Rectal smooth muscle tissue (tissue), 1 donor: ENCODE data around the gene MEDAG.

ENCODE experiments used
- H3K27ac ChIP-seq: one replicate; pipeline ENCODE4 v1.7.0; 2013; ENCODE audit warnings: low read depth, low read length, inconsistent platforms
- H3K27me3 ChIP-seq: one replicate; pipeline ENCODE4 v1.7.0; 2013; ENCODE audit warnings: low read length; ENCODE audit not compliant: control insufficient read depth, insufficient read depth
- H3K36me3 ChIP-seq: one replicate; pipeline ENCODE4 v1.7.0; 2013; ENCODE audit warnings: low read length; ENCODE audit not compliant: control insufficient read depth, insufficient read depth
- H3K4me1 ChIP-seq: one replicate; pipeline ENCODE4 v1.7.0; 2013; ENCODE audit warnings: low read length; ENCODE audit not compliant: control insufficient read depth, insufficient read depth
- H3K4me3 ChIP-seq: one replicate; pipeline ENCODE4 v1.7.0; 2013; ENCODE audit warnings: low read length
- H3K9ac ChIP-seq: one replicate; pipeline ENCODE4 v1.7.0; 2013; ENCODE audit warnings: low read length

The MEDAG gene

DNA sequence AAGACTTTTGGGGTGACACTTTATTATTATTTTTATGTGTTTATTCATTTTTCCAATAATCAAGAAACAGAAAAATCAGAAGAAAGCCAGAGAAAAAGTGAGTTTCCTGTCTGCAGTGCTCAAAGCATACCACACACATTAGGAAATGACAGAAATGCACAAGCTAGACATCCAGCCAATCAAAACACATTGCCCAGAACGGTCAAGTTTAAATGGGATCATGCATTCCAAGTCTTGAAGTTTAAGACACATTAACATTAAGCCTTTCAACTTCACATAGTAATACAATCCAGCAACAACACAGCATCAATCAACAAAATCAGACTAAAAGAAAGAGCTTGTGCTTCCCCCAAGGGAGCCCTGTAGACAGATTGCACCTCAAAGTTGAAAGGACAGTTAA, 28.7 kb upstream of the MEDAG start:
- H3K4me3 ChIP-seq = no peak overlapping the region
- peaks cover 7% of the 10 kb centered on the region for H3K4me1 ChIP-seq
- H3K9ac ChIP-seq = no peak overlapping the region
- H3K27me3 ChIP-seq = no peaks in the 10 kb centered on the region
- H3K36me3 ChIP-seq = no peaks in the 10 kb centered on the region
- H3K27ac ChIP-seq = no peak overlapping the region

DNA sequence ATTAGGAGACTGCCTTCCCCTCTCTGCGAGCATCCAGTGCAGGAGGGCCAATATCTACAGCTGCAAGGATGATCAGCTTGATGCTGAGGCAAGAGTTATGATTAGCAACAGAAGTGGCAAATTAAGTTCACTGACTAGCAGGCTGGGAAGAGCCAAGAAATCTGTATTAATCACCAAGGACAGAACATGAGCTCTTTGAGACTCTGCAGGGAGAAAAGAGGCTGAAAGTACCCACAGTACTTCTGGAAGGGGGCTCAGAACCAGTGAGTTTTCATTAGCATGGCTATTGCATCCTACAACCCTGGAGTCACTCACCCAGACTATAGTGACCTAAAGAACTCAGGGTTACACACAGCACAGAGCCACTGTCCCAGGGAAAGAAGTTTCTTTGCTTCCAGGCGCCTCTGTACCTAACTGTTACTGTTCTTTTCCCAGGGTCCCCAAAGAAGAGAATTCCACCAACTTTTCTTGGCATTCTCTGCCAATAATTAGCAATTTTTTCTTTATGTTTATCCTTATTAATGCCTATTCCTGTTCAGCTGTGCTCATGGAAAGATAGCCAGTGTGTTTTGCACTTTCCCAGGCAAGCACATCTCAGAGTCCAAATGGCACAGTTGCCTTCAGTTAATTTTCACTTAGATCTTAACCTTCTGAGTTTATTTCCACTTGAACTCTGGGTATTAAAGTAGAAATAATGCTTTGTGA, 25.8 kb upstream of the MEDAG start:
- H3K36me3 ChIP-seq = no peaks in the 10 kb centered on the region
- H3K4me3 ChIP-seq = no peak overlapping the region
- no peak overlapping the region for H3K27ac ChIP-seq
- no peak overlapping the region for H3K9ac ChIP-seq
- no peaks in the 10 kb centered on the region for H3K27me3 ChIP-seq
- H3K4me1 ChIP-seq = no peaks in the 10 kb centered on the region

DNA sequence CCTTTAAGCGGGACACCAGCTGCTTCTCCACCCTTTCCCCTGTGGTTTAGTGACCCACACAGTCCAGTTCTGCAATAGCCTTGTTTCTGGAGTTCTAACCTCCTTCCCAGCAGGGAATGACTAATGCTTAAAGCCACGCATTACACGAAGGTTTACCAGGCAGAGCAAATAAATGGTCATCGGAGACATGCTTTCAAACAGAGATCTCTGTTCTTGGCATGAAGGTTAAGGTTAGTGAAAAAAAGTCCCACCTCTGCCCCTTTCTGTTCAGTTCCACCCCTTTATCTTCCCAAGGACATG, 25.3 kb upstream of the MEDAG start:
- no peaks in the 10 kb centered on the region for H3K4me1 ChIP-seq
- H3K36me3 ChIP-seq = no peaks in the 10 kb centered on the region
- H3K4me3 ChIP-seq = no peak overlapping the region
- H3K27ac ChIP-seq = no peak overlapping the region
- no peaks in the 10 kb centered on the region for H3K27me3 ChIP-seq
- no peak overlapping the region for H3K9ac ChIP-seq

DNA sequence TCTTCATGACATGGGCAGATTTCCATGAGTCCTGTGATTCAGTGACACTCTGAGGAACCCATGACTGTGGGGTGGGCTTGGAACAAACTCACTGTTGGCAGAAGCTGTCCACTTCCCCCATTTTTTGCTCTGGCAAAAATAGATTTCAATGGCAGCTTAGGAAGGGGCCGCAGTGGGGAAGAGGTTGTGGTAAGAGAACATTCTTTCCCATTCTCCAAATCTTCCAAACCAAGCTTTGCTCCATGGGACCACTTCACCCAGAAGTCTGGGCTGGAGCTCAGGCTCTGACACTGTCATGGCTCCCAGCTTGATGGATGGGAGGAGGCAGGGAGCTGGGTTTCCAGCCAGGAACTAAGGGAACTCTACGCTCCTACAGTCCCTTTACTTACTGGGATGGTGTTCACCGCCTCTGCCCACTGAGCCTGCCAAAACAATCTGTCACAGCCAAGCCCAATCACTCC, 24.9 kb upstream of the MEDAG start:
- Histone ChIP-seq H3K9ac (no peak overlapping the region), H3K4me1 (no peaks in the 10 kb centered on the region), H3K27ac (no peak overlapping the region), H3K27me3 (no peaks in the 10 kb centered on the region), H3K4me3 (no peak overlapping the region), H3K36me3 (no peaks in the 10 kb centered on the region)

DNA sequence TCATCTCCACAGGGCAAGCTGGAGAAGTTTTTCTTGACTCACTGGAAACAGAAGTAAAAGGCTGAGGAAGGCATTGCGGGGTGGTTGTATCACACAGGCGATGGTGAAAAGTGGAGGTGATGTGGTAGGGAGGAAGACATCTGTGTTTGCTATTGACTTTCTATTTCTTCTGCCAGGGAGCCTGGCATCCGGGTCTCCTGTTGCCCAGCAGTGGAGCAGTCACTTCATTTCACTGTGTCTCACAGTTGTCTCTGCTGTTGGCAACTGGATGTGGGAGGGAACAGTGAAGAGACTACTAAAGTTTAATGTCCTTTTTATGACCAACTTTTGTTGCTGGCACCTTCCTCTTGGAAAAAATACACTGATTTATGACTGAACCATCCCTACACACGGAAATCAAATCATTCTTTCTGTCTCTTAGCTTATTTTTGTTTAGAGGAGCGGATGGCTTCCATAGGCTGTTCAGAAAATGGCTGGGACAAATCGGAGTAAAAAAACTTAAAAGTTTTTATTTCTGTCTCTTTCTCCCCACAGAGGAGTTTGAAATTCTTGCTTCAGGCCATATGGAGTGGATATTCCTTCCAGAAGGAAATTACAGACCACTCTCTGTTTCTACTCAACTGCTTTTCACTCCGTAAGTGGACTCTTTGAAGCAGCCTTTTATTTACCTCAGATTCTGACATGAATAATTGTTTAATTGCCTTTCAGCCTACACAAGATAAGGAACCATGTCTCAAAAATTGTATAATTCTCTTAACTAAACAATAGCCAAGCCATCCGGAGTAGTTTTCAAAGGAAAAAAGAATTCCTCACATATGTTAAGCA, 23.8 kb upstream of the MEDAG start:
- Histone ChIP-seq H3K27ac (no peak overlapping the region), H3K36me3 (no peaks in the 10 kb centered on the region), H3K4me1 (no peaks in the 10 kb centered on the region), H3K4me3 (no peak overlapping the region), H3K9ac (no peak overlapping the region), H3K27me3 (no peaks in the 10 kb centered on the region)

DNA sequence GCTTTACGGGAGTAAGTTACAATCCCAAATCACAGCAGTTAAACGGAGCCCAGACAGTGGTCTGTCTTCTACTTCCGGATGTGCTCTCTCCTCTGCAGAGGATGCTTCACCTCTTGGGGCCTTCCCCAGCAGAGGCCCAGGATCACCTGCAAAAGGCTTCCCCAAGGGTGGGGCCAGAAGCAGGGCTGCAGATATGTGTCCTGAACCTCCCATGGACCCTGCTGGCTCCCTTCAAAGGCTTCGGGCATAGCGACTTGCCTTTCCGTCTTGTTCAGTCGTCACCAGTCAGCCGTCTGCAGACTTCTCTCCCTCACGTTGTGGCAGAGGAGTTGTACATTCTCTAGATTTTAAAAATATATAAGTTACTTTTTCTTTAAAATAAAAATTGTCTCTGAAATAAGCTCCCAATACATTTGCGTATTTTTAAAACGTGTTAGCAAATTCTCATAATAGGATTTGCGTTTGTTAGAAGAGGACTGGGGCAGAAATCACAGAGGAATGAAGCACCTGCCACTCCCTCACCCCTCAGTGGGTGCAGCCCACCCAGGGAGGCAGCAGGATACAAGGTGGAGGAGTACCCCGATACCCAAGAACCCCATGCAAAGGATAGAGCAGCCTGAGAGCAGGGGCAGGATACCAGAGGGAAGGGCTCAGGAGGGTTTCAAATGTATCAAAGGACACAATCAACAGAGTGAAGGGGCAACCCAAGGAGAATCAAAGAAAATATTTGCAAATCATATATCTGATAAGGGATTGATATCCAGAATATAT, 22.9 kb upstream of the MEDAG start:
- Histone ChIP-seq H3K27ac (no peak overlapping the region), H3K27me3 (no peaks in the 10 kb centered on the region), H3K36me3 (no peaks in the 10 kb centered on the region), H3K4me3 (no peak overlapping the region), H3K9ac (no peak overlapping the region), H3K4me1 (no peaks in the 10 kb centered on the region)

DNA sequence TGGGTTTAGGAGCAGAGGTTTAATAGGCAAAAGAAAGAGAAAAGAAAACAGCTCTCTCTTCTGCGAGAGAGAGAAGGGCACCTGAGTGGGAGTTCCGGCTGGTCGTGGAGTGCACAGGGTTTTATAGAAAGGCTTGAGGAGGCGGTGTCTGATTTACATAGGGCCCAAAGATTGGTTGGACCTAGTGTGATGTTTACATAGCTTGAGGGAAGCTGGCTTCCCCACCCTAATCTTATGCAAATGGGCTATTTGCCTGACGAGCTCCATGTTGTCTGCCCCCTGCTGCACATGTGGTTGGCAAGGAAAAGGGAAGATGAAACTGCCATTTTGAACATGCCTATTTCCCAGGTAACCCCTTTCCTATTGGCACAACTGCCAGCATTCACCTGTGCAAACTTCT, 21.5 kb upstream of the MEDAG start:
- Histone ChIP-seq H3K36me3 (no peaks in the 10 kb centered on the region), H3K4me1 (no peaks in the 10 kb centered on the region), H3K27me3 (no peaks in the 10 kb centered on the region), H3K4me3 (no peak overlapping the region), H3K27ac (no peak overlapping the region), H3K9ac (no peak overlapping the region)

DNA sequence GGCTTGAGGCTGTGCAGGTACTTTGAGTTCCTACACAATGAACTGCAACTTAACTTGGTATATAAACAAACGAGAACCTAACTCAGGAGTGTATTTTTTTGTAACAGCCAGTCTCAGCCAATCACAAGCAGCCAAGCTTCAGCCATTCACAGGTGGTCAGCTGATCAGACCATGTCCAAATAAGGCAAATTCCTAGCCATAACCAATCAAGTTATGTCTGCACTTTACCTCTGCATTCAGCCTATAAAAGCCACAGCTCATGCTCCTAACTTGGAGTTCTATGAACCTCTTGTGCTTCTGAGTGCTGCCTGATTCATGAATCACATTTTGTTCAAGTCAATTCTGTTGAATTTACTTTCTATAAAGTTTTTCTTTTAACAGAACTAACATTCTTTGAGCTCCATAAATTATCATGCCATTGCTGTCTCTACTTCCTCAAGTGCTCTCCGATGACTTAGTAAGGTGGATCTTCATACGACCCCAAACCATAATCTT, 16.8 kb upstream of the MEDAG start:
- Histone ChIP-seq H3K36me3 (no peaks in the 10 kb centered on the region), H3K9ac (no peak overlapping the region), H3K4me1 (no peaks in the 10 kb centered on the region), H3K27me3 (no peaks in the 10 kb centered on the region), H3K4me3 (no peak overlapping the region), H3K27ac (no peak overlapping the region)

DNA sequence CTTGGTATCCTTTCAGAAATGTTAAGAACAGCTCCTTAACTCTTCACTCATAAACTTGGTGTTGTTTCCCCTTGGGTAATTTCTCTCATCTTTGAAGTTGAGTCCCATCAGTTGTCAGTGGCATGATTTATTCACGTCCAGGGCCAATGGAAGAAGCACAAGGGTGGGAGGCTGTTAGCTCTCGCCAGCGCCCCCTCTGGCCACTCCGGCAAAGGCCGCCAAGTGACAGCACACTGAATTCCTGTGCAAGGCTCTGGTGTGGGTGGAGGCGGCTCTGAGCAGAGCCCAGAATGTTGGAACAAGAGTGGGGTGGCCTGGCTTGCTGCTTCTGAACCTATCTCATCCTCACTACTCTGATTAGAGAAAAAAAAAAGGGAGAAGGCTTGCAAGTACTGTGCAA, 13.1 kb upstream of the MEDAG start:
- Histone ChIP-seq H3K36me3 (no peaks in the 10 kb centered on the region), H3K4me1 (no peaks in the 10 kb centered on the region), H3K4me3 (no peak overlapping the region), H3K27me3 (no peaks in the 10 kb centered on the region), H3K9ac (no peak overlapping the region), H3K27ac (no peak overlapping the region)

DNA sequence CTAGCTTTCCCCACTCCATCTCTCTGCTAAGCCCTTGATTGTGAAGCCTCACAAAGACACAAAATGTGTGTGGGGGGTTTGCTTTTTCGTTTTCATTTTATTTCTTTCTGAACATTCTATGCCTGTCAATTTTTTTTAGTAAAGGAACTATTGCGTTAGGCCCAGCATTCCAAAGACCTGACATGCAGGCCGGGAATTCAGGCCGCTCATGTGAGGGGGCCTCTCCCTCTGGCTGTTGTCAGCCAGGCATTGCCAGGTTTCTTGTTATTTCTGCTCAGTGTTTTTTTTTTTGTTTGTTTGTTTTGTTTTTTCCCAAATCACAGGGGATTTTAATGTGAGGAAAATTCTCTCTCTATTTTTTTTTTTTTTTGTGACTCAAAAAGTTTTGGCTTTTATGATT, 10.3 kb upstream of the MEDAG start:
- no peaks in the 10 kb centered on the region for H3K36me3 ChIP-seq
- no peak overlapping the region for H3K4me3 ChIP-seq
- peaks cover 2% of the 10 kb centered on the region for H3K27me3 ChIP-seq
- H3K9ac ChIP-seq = no peak overlapping the region
- no peaks in the 10 kb centered on the region for H3K4me1 ChIP-seq
- no peak overlapping the region for H3K27ac ChIP-seq

DNA sequence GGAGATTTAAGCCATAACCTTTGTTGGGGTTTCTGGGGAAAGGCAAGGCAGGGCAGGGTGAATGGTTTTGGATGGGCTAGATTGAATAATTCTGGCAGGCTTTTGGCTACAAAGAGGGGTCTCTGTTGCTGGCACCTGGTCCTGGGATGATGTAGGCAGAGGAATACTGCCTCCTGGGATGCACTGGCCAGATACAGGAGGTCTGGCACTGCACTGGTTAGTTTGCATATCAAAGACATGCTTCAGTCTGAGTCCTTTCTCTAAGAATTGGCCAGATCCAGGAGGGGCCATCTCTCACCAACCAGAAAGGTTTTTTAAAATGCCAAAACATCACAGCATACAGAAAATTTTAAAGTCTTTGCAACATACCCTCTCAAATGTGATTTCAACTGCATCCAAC, 8.0 kb upstream of the MEDAG start:
- Histone ChIP-seq H3K4me1 (no peaks in the 10 kb centered on the region), H3K27ac (no peak overlapping the region), H3K27me3 (peaks cover 2% of the 10 kb centered on the region), H3K9ac (no peak overlapping the region), H3K36me3 (no peaks in the 10 kb centered on the region), H3K4me3 (no peak overlapping the region)

DNA sequence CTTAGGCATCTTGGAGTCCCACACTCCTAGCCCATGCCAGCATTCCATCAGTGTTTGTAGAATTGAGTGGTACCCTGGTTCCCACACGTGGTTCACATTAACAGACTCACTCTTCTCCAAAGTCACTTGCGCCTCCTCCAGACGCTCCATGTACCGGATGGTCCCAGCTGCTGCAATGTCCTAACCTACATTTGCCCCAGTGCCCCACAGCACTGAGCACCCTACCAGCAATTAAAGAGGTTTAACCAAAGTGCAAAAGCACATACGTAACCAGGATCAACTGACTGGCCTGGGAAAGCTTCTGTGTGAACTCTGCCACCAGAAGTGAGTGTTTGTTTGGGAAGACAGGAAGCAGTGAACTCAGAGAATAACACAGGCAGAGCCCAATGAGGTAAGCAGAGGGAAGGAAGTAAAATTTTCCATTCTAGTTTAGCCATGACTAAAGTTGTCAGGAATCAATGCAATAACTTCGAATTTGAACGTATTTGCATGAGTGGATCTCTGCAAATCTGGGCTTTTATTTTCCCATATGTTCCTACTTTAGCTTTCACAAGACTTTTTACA, 7.3 kb upstream of the MEDAG start:
- H3K27me3 ChIP-seq = peaks cover 2% of the 10 kb centered on the region
- H3K9ac ChIP-seq = no peak overlapping the region
- H3K4me1 ChIP-seq = no peaks in the 10 kb centered on the region
- H3K36me3 ChIP-seq = no peaks in the 10 kb centered on the region
- H3K4me3 ChIP-seq = no peak overlapping the region
- H3K27ac ChIP-seq = no peak overlapping the region
